NCI-H1694 (cell line): ENCODE data around the gene AP4M1.

Experiments used
- DNase-seq: peaks from one replicate; lab custom pipeline; 2025; lab: John Stamatoyannopoulos, UW

AP4M1 gene

DNA sequence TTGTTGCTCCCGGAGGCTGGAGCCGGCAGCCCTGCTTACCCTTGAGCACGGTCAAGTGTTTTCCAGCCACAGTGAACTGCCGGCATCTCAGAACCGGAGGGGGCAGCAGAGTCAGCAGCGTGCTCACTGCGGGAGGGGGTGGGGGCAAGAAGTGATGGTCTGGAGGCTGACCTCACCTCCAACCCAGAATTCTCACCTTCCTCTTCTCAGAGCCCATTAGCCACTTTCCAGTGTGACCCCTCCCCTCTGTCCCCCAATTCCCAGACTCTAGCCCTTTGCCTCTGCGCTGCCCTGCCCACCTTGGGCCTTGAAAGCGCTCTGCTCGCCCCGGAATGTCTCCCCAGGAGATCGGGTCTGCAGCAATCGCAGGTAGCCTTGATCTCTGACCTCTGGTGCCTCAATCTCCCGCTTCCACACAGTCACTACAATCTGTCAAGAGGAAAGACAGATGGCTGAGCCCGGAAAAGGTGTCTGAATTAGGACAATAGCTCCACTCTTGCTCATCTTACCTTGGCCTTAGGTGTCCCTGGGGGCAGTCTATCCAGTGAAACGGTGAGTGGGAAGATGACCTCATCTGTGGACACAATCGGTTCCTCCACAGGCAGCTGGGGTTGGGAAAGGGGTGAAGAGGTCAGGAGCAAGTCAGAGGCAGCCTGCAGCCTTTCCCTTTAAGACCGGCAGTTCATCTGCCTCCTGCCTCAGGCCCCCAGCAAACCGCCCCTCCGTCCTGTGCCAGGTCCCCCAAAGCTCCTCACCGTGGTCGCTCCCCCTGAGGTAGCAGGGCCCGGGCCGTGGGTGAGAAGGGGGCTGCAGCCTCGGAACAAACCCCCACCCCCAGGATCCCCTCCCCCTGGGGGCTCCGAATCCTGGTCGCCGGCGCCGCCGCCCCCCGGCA is 56.1 kb downstream of the AP4M1 start:
- no peak for DNase-seq
